ENCODE results near the gene SYNCRIP. TPM values are rescaled to one million over a fixed set of nuclear protein-coding genes. Genes with fewer than 3 reads are reported as not detected.
A peak's percentile ranks its signal among the peaks of the same experiment; 100 is the strongest.

SYNCRIP gene
- total RNA-seq, 1 donor from 2014 or later = 96.8 TPM

GRCh38 chr6:85614780-85615179, 27.9 kb downstream of the SYNCRIP start:
- TF ChIP-seq CTCF (IDR thresholded peaks at IDR 0.05; ENCODE audit: unreplicated experiment) = no peak
- peak overlapping the region; percentile 30 for H3K4me3 Mint-ChIP-seq (ENCODE audit: unreplicated experiment)
- DNase-seq (ENCODE audit: low spot score) = no peak
- peaks cover 2% of the 10 kb centered on the region for H3K4me1 Mint-ChIP-seq (ENCODE audit: unreplicated experiment)
- H3K9me3 Mint-ChIP-seq (ENCODE audit: unreplicated experiment) = no peaks in the 10 kb centered on the region
- peaks cover 33% of the 10 kb centered on the region for H3K36me3 Mint-ChIP-seq (ENCODE audit: low read depth, unreplicated experiment)
- H3K27me3 Mint-ChIP-seq (ENCODE audit: unreplicated experiment) = no peaks in the 10 kb centered on the region
- H3K27ac Mint-ChIP-seq (ENCODE audit: unreplicated experiment) = peak overlapping the region; percentile 15

- TF ChIP-seq CTCF (IDR thresholded peaks at IDR 0.05; ENCODE audit: unreplicated experiment) = no peak
- Mint-ChIP-seq H3K27ac (ENCODE audit: unreplicated experiment) (no peak overlapping the region), H3K4me3 (ENCODE audit: unreplicated experiment) (no peak overlapping the region), H3K36me3 (ENCODE audit: low read depth, unreplicated experiment) (peaks cover 28% of the 10 kb centered on the region), H3K9me3 (ENCODE audit: unreplicated experiment) (no peaks in the 10 kb centered on the region), H3K4me1 (ENCODE audit: unreplicated experiment) (no peaks in the 10 kb centered on the region), H3K27me3 (ENCODE audit: unreplicated experiment) (no peaks in the 10 kb centered on the region)
- DNase-seq (ENCODE audit: low spot score) = no peak
Measured at GRCh38 chr6:85612690-85613474, 29.8 kb downstream of the SYNCRIP start.

- Mint-ChIP-seq H3K9me3 (ENCODE audit: unreplicated experiment) (no peaks in the 10 kb centered on the region), H3K27ac (ENCODE audit: unreplicated experiment) (no peak overlapping the region), H3K27me3 (ENCODE audit: unreplicated experiment) (no peaks in the 10 kb centered on the region), H3K4me1 (ENCODE audit: unreplicated experiment) (no peaks in the 10 kb centered on the region), H3K4me3 (ENCODE audit: unreplicated experiment) (no peak overlapping the region), H3K36me3 (ENCODE audit: low read depth, unreplicated experiment) (peaks cover 24% of the 10 kb centered on the region)
- no peak for DNase-seq (ENCODE audit: low spot score)
- no peak for TF ChIP-seq CTCF (IDR thresholded peaks at IDR 0.05; ENCODE audit: unreplicated experiment)
Measured at GRCh38 chr6:85610182-85610895, 32.3 kb downstream of the SYNCRIP start.

GRCh38 chr6:85602100-85602499, 40.6 kb downstream of the SYNCRIP start:
- no peak for DNase-seq (ENCODE audit: low spot score)
- Mint-ChIP-seq H3K27me3 (ENCODE audit: unreplicated experiment) (no peaks in the 10 kb centered on the region), H3K36me3 (ENCODE audit: low read depth, unreplicated experiment) (peaks cover 4% of the 10 kb centered on the region), H3K4me1 (ENCODE audit: unreplicated experiment) (no peaks in the 10 kb centered on the region), H3K4me3 (ENCODE audit: unreplicated experiment) (no peak overlapping the region), H3K9me3 (ENCODE audit: unreplicated experiment) (no peaks in the 10 kb centered on the region), H3K27ac (ENCODE audit: unreplicated experiment) (no peak overlapping the region)
- no peak for TF ChIP-seq CTCF (IDR thresholded peaks at IDR 0.05; ENCODE audit: unreplicated experiment)
